ENCODE measurements around the gene FRY. TPM values are rescaled to one million over a fixed set of nuclear protein-coding genes. Genes with fewer than 3 reads are reported as not detected.

Gene FRY
- total RNA-seq, 4 donors from 2014 or later = 5.8 to 17.4 (median 12.0) TPM

DNA sequence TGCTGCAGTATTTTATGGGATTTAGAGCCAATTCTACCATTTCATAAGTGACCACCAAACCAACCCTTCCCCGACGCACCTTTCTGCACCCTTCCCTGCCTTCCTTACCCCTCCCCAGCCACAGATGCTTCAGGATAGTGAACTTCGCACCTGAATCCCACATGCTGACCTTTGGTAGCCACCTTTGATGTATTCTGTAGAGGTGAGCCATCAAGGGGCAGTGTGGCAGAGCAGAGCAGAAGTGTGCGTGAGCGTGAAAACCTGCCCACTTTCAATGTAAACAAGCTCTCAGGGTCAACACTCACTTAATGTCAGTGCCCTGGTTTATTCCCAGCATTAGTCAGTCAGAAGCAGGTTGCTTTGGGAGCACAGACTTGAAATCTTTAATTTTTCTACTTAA is 107.7 kb downstream of the FRY start:
- Histone ChIP-seq H3K27me3 (no peaks in the 10 kb centered on the region), H3K36me3 (no peaks in the 10 kb centered on the region), H3K27ac (no peak overlapping the region), H3K4me1 (peaks cover 0 to 6% (median 0%) of the 10 kb centered on the region in 3 donors), H3K9me3 (no peaks in the 10 kb centered on the region), H3K4me3 (no peak overlapping the region)
- intact Hi-C loops (cut with DNase I) = no loop called here
- 88 to 97% methylated on average over 5 of the region's 5 CpGs for WGBS, 2 donors
- no peak for DNase-seq
- TF ChIP-seq, protein P1, sequence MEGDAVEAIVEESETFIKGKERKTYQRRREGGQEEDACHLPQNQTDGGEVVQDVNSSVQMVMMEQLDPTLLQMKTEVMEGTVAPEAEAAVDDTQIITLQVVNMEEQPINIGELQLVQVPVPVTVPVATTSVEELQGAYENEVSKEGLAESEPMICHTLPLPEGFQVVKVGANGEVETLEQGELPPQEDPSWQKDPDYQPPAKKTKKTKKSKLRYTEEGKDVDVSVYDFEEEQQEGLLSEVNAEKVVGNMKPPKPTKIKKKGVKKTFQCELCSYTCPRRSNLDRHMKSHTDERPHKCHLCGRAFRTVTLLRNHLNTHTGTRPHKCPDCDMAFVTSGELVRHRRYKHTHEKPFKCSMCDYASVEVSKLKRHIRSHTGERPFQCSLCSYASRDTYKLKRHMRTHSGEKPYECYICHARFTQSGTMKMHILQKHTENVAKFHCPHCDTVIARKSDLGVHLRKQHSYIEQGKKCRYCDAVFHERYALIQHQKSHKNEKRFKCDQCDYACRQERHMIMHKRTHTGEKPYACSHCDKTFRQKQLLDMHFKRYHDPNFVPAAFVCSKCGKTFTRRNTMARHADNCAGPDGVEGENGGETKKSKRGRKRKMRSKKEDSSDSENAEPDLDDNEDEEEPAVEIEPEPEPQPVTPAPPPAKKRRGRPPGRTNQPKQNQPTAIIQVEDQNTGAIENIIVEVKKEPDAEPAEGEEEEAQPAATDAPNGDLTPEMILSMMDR (IDR thresholded peaks at IDR 0.05) = no peak
- no peak for TF ChIP-seq POLR2A (IDR thresholded peaks at IDR 0.05)

DNA sequence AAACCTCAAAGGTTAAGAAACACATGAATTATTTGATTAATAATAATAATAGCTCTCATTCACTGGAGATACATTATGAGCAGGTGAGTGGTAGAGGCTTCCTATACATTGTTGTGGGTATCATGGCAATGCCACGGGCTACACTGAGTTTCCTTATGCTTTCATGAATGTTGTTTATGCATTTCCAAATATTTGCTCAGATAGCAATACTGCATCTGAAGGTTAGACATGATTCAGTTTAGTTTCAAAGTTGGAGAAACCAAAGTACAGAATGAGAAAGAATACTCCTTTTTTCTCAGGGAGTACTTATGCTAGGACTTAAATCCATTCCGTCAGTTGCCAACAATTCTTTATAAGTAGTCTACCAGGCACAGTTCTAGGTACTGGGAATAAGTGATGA is 108.5 kb downstream of the FRY start:
- no peak for DNase-seq
- Histone ChIP-seq H3K27ac (no peak overlapping the region), H3K4me1 (no peaks in the 10 kb centered on the region), H3K9me3 (no peaks in the 10 kb centered on the region), H3K4me3 (no peak overlapping the region), H3K36me3 (no peaks in the 10 kb centered on the region), H3K27me3 (no peaks in the 10 kb centered on the region)
- intact Hi-C loops (cut with DNase I) = no loop called here
- TF ChIP-seq, protein P1 (IDR thresholded peaks at IDR 0.05) = no peak
- no peak for TF ChIP-seq POLR2A (IDR thresholded peaks at IDR 0.05)
- WGBS, 2 donors = 95% methylated on average over 2 of the region's 2 CpGs

DNA sequence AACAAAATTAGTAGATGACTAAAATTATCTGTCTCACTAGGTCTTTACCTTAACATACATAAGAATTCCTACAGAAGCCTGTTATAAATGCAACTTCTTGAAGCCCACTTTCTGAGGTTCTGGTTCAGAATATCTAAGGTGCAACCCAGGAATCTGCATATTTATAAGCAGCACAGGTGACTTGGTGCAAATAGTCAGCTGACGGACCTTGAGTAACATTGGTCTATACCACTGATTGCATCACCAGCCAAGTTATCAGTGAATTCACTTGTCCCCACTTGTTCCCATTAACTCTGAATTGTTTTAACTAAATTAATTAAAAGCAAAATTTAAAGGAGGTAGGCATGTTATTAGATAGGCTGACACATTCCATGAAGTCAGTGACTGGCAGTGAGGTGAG is 109.9 kb downstream of the FRY start:
- H3K36me3 ChIP-seq = no peaks in the 10 kb centered on the region
- intact Hi-C loops (cut with DNase I) = no loop called here
- no peaks in the 10 kb centered on the region for H3K9me3 ChIP-seq
- no peaks in the 10 kb centered on the region for H3K4me1 ChIP-seq
- TF ChIP-seq POLR2A (IDR thresholded peaks at IDR 0.05) = no peak
- WGBS, 2 donors = 0 to 46% methylated on average over 1 of the region's 1 CpG
- H3K27ac ChIP-seq = no peak overlapping the region
- H3K4me3 ChIP-seq = no peak overlapping the region
- DNase-seq = no peak
- no peaks in the 10 kb centered on the region for H3K27me3 ChIP-seq

DNA sequence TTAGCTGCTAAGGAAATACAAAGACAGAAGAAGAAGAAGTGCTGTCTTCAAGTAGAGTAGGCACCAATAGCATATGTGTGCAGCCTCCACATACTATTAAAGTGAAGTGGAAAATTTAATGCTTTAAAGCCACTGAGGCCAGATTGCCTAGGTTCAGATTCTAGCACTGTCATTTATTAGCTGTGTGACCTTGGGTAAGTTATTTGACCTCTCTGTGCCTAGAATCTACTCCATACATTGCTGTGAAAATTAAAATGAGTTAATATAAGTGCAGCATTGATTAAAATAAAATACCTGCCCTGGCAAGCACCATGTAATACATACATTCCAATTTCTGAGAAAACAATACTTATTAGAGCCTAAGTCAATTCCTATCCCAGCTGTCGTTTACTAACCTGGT is 110.5 kb downstream of the FRY start:
- intact Hi-C loops (cut with DNase I) = no loop called here
- H3K9me3 ChIP-seq = no peaks in the 10 kb centered on the region
- no peaks in the 10 kb centered on the region for H3K36me3 ChIP-seq
- H3K27ac ChIP-seq = no peak overlapping the region
- DNase-seq = no peak
- no peaks in the 10 kb centered on the region for H3K4me1 ChIP-seq
- no peak for TF ChIP-seq POLR2A (IDR thresholded peaks at IDR 0.05)
- TF ChIP-seq, protein P1 (IDR thresholded peaks at IDR 0.05) = no peak
- H3K27me3 ChIP-seq = no peaks in the 10 kb centered on the region
- H3K4me3 ChIP-seq = no peak overlapping the region
- 81 to 100% methylated on average over 1 of the region's 1 CpG for WGBS, 2 donors

DNA sequence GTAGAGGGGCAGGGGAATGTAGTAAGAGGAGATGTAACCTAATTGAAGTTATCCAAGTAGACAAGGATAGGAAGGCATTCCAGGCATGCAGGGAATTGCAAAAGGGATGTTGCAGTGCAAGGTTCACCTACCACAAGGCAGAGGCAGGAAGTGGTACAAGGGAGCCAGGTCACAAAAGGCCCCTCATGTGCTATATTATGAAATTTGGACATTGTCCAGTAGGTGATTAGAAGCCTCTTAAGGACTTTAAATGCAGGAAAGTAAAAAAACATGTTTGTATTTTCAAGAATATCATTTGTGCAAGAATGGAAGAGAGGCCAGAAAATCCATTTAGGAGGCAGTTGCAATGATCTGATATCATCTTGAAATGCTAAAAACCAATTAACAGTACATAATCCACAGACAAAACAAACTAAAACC is 111.4 kb downstream of the FRY start:
- DNase-seq = no peak
- Histone ChIP-seq H3K4me3 (no peak overlapping the region), H3K27me3 (no peaks in the 10 kb centered on the region), H3K9me3 (no peaks in the 10 kb centered on the region), H3K4me1 (no peaks in the 10 kb centered on the region), H3K27ac (no peak overlapping the region), H3K36me3 (no peaks in the 10 kb centered on the region)
- TF ChIP-seq, protein P1 (IDR thresholded peaks at IDR 0.05) = no peak
- TF ChIP-seq POLR2A (IDR thresholded peaks at IDR 0.05) = no peak
- intact Hi-C loops (cut with DNase I) = no loop called here

DNA sequence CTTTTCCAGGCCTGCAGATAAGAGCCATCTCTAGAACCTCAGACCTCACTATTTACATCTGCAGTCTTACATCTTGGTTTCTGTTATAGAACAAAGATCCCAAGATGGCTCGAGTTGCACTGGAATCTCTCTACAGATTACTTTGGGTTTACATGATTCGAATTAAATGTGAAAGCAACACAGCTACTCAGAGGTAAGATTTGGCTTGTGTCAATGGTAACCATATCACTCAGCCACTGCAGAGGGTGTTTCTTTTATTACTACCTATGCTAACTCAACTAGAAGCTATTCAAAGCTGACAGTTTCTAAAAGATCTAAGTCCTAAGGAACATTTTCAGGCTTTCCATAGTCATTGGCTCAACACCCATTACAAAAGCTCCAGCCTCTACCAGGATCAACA is 115.6 kb downstream of the FRY start:
- no peaks in the 10 kb centered on the region for H3K27me3 ChIP-seq
- DNase-seq = no peak
- 65 to 70% methylated on average over 2 of the region's 2 CpGs for WGBS, 2 donors
- no peak overlapping the region for H3K4me3 ChIP-seq
- intact Hi-C loops (cut with DNase I) = no loop called here
- no peaks in the 10 kb centered on the region for H3K36me3 ChIP-seq
- peaks cover 0 to 7% (median 0%) of the 10 kb centered on the region in 3 donors for H3K4me1 ChIP-seq
- H3K9me3 ChIP-seq = no peaks in the 10 kb centered on the region
- no peak for TF ChIP-seq POLR2A (IDR thresholded peaks at IDR 0.05)
- TF ChIP-seq, protein P1 (IDR thresholded peaks at IDR 0.05) = no peak
- H3K27ac ChIP-seq = peak overlapping the region in 1 of 4 donors; percentile 7
